PC-9 (cell line): ENCODE measurements around the gene TMEM120B.

ENCODE experiments used
- EZH2 ChIP-seq: fragments of 200-600 bp; sonication (generic); IDR thresholded peaks from 2 replicates; pipeline ENCODE4 v1.8.0; 2017; ENCODE audit warnings: antibody characterized with exemption, low read depth
- TF ChIP-seq, protein P1 (sequence below): fragments of 200-600 bp; sonication (generic); conservative IDR thresholded peaks from 2 replicates; pipeline ENCODE4 v1.6.1; 2017; ENCODE audit warnings: mixed run types, antibody characterized with exemption, mild to moderate bottlenecking, moderate library complexity

DNA sequence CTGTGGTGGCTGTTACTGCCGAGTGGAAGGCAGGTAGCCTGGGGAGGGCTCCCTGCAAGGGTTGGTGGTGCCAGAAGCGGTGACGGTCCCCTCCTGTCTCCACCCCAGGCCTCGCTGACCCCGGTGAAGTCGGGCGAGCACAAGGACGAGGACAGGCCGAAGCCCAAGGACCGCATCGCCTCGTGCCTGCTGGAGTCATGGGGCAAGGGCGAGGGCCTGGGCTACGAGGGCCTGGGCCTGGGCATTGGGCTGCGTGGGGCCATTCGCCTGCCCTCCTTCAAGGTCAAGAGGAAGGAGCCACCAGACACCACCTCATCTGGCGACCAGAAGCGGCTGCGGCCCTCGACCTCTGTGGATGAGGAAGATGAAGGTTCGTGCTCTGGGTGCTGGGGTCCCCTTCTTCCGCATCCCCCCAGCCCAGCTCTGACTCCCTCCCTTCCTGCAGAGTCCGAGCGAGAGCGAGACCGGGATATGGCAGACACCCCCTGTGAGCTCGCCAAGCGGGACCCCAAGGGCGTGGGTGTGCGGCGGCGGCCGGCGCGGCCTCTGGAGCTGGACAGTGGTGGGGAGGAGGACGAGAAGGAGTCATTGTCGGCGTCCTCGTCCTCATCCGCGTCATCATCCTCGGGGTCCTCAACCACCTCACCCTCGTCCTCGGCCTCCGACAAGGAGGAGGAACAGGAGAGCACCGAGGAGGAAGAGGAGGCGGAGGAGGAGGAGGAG lies 104.5 kb downstream of the TMEM120B start:
- TF ChIP-seq, protein P1, sequence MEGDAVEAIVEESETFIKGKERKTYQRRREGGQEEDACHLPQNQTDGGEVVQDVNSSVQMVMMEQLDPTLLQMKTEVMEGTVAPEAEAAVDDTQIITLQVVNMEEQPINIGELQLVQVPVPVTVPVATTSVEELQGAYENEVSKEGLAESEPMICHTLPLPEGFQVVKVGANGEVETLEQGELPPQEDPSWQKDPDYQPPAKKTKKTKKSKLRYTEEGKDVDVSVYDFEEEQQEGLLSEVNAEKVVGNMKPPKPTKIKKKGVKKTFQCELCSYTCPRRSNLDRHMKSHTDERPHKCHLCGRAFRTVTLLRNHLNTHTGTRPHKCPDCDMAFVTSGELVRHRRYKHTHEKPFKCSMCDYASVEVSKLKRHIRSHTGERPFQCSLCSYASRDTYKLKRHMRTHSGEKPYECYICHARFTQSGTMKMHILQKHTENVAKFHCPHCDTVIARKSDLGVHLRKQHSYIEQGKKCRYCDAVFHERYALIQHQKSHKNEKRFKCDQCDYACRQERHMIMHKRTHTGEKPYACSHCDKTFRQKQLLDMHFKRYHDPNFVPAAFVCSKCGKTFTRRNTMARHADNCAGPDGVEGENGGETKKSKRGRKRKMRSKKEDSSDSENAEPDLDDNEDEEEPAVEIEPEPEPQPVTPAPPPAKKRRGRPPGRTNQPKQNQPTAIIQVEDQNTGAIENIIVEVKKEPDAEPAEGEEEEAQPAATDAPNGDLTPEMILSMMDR, result no peak
- TF ChIP-seq EZH2, result no peak
